Epithelial cell of proximal tubule (primary cell): ENCODE results near the gene C2CD4D. TPM values are rescaled to one million over a fixed set of nuclear protein-coding genes. Genes with fewer than 3 reads are reported as not detected.
A peak's percentile ranks its signal among the peaks of the same experiment; 100 is the strongest.
"Not testable (repeated sequence)": the region's sequence is repeated elsewhere in the genome, so short reads cannot be mapped to it uniquely, and the experiment has no call there.

Experiments used
- DNase-seq: peaks from one replicate; pipeline ENCODE4 v3.0.0-alpha.2; 2011; ENCODE audit warnings: low read depth
- H3K4me3 ChIP-seq: 2 replicates; pipeline ENCODE4 v1.5.1; 2011; ENCODE audit warnings: low read depth, mild to moderate bottlenecking, low read length
- total RNA-seq: library from RNA; depleted of rRNA; stranded (reverse); fragments of >200 nt; gene quantifications from 2 replicates; pipeline ENCODE4 v1.2.3, GENCODE V29; 2015
- TF ChIP-seq, protein P1 (sequence below): conservative IDR thresholded peaks from 2 replicates; pipeline ENCODE4 v1.5.1; 2012; ENCODE audit warnings: low read depth, mild to moderate bottlenecking, low read length

C2CD4D gene
- total RNA-seq, 1 donor from 2014 or later = 1.0 TPM

DNA sequence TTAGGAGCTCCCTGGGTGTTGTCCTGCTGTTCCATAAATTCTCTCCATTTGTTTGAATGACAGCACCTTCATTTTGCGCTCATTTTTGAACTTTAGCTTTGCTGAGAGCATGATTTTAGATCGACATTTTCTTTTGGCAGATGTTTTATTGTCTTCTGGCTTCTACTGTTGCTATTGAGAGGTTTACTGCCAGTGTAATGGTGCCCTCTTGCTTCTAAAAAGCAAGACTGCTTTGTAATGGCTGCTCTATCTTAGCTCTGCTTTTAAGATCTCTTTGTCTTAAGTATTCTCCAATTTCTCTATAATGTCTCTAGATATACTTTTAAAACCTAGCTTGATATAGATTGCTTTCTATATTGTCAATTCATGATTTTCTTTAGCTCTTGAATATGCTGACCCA is 41.9 kb upstream of the C2CD4D start:
- no peak for DNase-seq
- no peak overlapping the region for H3K4me3 ChIP-seq
- TF ChIP-seq, protein P1, sequence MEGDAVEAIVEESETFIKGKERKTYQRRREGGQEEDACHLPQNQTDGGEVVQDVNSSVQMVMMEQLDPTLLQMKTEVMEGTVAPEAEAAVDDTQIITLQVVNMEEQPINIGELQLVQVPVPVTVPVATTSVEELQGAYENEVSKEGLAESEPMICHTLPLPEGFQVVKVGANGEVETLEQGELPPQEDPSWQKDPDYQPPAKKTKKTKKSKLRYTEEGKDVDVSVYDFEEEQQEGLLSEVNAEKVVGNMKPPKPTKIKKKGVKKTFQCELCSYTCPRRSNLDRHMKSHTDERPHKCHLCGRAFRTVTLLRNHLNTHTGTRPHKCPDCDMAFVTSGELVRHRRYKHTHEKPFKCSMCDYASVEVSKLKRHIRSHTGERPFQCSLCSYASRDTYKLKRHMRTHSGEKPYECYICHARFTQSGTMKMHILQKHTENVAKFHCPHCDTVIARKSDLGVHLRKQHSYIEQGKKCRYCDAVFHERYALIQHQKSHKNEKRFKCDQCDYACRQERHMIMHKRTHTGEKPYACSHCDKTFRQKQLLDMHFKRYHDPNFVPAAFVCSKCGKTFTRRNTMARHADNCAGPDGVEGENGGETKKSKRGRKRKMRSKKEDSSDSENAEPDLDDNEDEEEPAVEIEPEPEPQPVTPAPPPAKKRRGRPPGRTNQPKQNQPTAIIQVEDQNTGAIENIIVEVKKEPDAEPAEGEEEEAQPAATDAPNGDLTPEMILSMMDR = peak; percentile 21

DNA sequence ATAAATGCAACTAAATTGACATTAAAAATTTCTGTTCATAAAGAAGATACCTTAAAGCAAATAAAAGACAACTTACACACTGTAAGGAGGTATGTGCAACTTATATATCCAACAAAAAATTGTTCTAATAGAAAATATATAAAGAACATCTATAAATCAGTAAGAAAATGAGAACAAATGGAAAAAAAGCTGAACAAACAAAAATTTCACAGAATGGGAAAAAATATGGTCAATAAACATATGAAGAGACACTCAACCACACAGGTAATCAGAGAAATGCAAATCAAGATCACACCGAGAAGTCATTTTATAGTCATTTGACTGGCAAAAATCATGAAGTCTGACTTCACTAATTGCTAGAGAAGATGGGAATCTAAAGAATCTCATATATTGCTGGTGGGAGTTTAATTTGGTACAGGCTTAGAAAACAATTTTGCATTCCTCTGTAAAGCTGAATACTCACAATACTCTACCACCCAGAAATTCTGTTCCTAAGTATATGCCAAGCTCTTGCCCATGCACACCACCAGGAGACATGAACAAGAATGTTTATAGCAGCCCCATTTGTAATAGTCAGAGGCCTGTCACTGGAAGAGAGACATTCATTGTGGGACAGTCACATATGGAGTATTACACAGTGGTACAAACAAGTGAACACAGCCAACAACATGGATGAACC is 35.9 kb upstream of the C2CD4D start:
- H3K4me3 ChIP-seq = no peak overlapping the region
- no peak for DNase-seq
- TF ChIP-seq, protein P1 = no peak

DNA sequence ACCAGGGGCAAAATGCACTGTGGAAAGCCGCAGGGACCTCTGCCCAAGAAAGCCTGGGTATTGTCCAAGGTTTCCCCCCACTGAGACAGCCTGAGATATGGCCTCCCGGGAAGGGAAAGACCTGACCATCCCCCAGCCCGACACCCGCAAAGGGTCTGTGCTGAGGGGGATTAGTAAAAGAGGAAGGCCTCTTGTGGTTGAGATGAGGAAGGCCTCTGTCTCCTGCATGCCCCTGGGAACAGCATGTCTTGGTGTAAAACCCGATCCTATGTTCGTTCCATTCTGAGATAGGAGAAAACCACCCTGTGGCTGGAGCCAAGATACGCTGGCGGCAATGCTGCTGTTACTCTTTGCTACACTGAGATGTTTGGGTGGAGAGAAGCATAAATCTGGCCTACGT is 33.2 kb upstream of the C2CD4D start:
- not testable (repeated sequence) for H3K4me3 ChIP-seq, DNase-seq

DNA sequence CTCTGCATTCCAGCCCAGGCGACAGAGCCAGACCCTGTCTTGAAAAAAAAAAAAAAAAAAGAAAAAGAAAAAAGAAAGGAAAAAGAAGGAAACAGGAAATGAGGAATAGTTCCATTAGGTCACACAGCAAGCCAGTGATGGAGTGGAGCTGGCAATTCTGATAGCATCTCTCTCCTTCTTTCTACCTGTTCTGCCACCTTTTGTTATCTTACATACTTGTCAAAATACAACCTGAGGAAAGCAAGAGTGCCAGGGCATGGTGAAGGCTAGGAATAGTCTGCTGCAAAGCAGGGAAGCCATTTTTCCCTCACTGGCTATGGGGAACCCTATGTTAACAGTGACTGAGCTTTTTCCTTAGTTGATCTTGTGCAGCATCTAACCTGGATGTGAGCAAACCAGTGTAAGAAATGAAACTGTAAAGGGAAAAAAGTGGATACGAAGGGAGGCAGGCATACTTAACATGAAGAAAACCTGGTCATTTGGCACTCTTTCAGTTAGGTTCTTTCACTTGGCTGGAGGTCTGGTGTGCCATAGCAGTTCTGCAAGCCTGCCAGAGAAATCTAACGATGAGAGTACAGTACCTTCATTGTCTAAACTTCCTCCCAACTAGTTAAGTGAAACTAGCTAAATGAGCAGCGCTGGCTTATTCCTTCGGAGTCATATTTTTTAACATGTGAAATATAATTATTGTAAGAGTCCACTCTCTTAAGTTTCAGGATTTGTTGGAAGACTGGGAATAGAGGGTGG is 31.8 kb upstream of the C2CD4D start:
- TF ChIP-seq, protein P1 = no peak
- DNase-seq = no peak
- H3K4me3 ChIP-seq = no peak overlapping the region

DNA sequence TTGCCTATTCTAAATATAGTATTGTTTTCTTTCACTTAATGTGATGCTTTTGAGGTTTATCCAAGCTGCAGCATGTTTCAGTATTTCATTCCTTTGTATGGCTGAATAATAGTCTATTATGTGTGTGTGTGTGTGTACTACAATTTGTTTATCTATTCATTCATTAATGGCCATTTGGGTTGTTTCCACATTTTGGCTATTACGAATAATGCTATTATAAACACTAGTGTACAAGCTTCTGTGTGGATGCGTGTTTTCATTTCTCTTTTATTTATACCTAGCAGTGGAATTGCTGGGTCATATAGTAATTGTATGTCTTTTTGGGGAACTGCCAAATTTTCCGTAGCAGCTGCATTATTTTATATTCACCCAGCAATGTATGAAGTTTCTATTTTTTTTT is 28.9 kb upstream of the C2CD4D start:
- TF ChIP-seq, protein P1 = no peak
- no peak overlapping the region for H3K4me3 ChIP-seq
- no peak for DNase-seq

DNA sequence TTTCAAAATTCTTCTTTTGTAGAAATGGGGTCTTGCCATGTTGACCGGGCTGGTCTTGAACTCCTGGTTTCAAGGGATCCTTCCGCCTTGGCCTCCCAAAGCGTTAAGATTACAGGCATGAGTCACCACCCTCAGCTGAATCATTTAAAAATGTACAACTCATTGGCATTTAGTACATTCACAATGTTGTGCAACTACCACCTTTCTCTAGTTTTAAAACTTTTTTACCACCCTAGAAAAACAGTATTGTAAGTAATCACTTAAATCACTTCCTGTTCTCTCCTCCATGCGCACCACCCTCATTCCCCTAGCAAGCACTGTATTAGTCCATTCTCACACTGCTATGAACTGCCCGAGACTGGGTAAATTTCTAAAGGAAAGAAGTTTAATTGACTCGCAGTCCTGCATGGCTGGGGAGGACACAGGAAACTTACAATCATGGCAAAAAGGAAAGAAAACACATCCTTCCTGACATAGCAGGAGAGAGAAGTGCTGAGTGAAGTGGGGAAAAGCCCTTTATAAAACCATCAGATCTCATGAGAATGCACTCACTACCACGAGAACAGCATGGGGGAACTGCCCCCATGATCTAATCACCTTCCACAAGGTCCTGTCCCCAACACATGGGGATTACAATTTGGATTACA is 28.3 kb upstream of the C2CD4D start:
- TF ChIP-seq, protein P1 = no peak
- H3K4me3 ChIP-seq = no peak overlapping the region
- no peak for DNase-seq

DNA sequence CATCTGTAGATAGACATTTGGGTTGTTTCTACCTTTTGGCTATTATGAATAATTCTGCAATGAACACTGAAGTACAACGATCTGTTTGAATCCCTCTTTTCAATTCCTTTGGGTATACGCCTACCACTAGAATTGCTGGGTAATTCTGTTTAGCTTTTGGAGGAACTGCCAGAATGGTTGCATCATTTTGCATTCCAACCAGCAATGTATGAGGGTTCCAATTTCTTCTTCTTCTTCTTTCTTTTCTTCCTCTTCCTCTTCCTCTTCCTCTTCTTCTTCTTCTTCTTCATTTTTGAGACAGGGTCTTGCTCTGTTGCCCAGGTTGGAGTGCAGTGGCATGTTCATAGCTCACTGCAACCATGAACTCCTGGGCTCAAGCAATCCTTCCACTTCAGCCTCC is 27.7 kb upstream of the C2CD4D start:
- H3K4me3 ChIP-seq = no peak overlapping the region
- TF ChIP-seq, protein P1 = no peak
- DNase-seq = no peak
